HG02938 (cell line): Measurements from ENCODE around the gene ZNF282.
A peak's percentile ranks its signal among the peaks of the same experiment; 100 is the strongest.

Experiments used
- ATAC-seq: cut with Tn5 transposase; IDR thresholded peaks from one replicate; pipeline ENCODE4 v1.9.1; 2021; ENCODE audit warnings: mild to moderate bottlenecking, moderate library complexity; ENCODE audit not compliant: unreplicated experiment

The ZNF282 gene

GRCh38 chr7:149195180-149196150 is at the start of gene ZNF282:
TSS of gene ZNF282 (plus strand) at chr7:149195546. CDS start at chr7:149195590, 44 bp downstream.
- peak; percentile 71 for ATAC-seq

GRCh38 chr7:149147072-149147751 is 48.1 kb upstream of the ZNF282 start, which contains the start of gene ZNF398:
TSS of gene ZNF398 (plus strand) at chr7:149147453. CDS start at chr7:149147743, 290 bp downstream.
- peak; percentile 64 for ATAC-seq

- peak; percentile 30 for ATAC-seq
These were observed 47.3 kb upstream of the ZNF282 start for GRCh38 chr7:149147752-149148653.

- ATAC-seq, result no peak
These were observed 44.4 kb upstream of the ZNF282 start for GRCh38 chr7:149150981-149151380.

- no peak for ATAC-seq
These were observed 42.0 kb upstream of the ZNF282 start for GRCh38 chr7:149153346-149153745.

GRCh38 chr7:149154056-149154455 is 41.3 kb upstream of the ZNF282 start:
- no peak for ATAC-seq

- ATAC-seq, result no peak
These were observed 38.4 kb upstream of the ZNF282 start for GRCh38 chr7:149156898-149157297.

GRCh38 chr7:149161241-149161848 is 34.0 kb upstream of the ZNF282 start:
- no peak for ATAC-seq

- ATAC-seq, result no peak
These were observed 29.2 kb upstream of the ZNF282 start for GRCh38 chr7:149166142-149166541.

GRCh38 chr7:149166630-149167352 is 28.6 kb upstream of the ZNF282 start:
- ATAC-seq, result no peak

GRCh38 chr7:149171892-149172533 is 23.3 kb upstream of the ZNF282 start:
- ATAC-seq, result no peak

GRCh38 chr7:149172534-149172920 is 22.8 kb upstream of the ZNF282 start:
- ATAC-seq, result no peak

- no peak for ATAC-seq
These were observed 20.2 kb upstream of the ZNF282 start for GRCh38 chr7:149175150-149175549.

- no peak for ATAC-seq
These were observed 16.1 kb upstream of the ZNF282 start for GRCh38 chr7:149179241-149179640.

- ATAC-seq, result no peak
These were observed 14.5 kb upstream of the ZNF282 start for GRCh38 chr7:149180722-149181449.

GRCh38 chr7:149181450-149181790 is 13.9 kb upstream of the ZNF282 start:
- ATAC-seq, result no peak

GRCh38 chr7:149184274-149184673 is 11.1 kb upstream of the ZNF282 start:
- ATAC-seq, result no peak

GRCh38 chr7:149188213-149188612 is 7.1 kb upstream of the ZNF282 start:
- ATAC-seq, result no peak
